Lower lobe of right lung (tissue), 2 donors: ENCODE results near the gene DAZAP1. TPM values are rescaled to one million over a fixed set of nuclear protein-coding genes. Genes with fewer than 3 reads are reported as not detected.

ENCODE experiments used
- ATAC-seq, 2 donors: fragments of 200-7000 bp; cut with Tn5 transposase; one replicate each; pipeline ENCODE4 v1.9.1; 2020 to 2022; ENCODE audit warnings: mild to moderate bottlenecking in 2 of 2, moderate library complexity in 2 of 2
- DNase-seq: peaks from one replicate; pipeline ENCODE4 v3.0.0-alpha.2; 2020
- H3K27ac ChIP-seq: fragments of 200-600 bp; one replicate; pipeline ENCODE4 v1.8.0; 2022
- H3K27me3 ChIP-seq: fragments of 200-600 bp; one replicate; pipeline ENCODE4 v1.8.0; 2022; ENCODE audit warnings: low read depth
- H3K36me3 ChIP-seq: fragments of 200-600 bp; one replicate; pipeline ENCODE4 v1.8.0; 2022; ENCODE audit warnings: mild to moderate bottlenecking
- H3K4me1 ChIP-seq: fragments of 200-600 bp; one replicate; pipeline ENCODE4 v1.8.0; 2022
- H3K4me3 ChIP-seq: fragments of 200-600 bp; one replicate; pipeline ENCODE4 v1.8.0; 2022; ENCODE audit warnings: mild to moderate bottlenecking
- H3K9me3 ChIP-seq: fragments of 200-600 bp; one replicate; pipeline ENCODE4 v1.8.0; 2022
- CTCF ChIP-seq: fragments of 200-600 bp; IDR thresholded peaks from one replicate; pipeline ENCODE4 v1.8.0; 2022; ENCODE audit warnings: antibody characterized with exemption, mild to moderate bottlenecking
- intact Hi-C: fragments of 100-400 bp; cut with DNase I; formaldehyde crosslinking; loops from one replicate; pipeline ENCODE4 v1.11.0; 2022
- total RNA-seq: library from RNA; stranded (reverse); fragmentation: NEBNext Ultra II Directional; extraction: Animal tissue kit (Norgen Biotek cat#: 25700); gene quantifications from one replicate; pipeline ENCODE4 v1.2.1, GENCODE V29; 2021
- donor health status: DM: no; HTN: yes; CAD: no; lungs with severe emphysema.

DAZAP1 gene
- total RNA-seq, 1 donor from 2014 or later, result 89.4 TPM

GRCh38 chr19:1397838-1398237 is 9.5 kb upstream of the DAZAP1 start:
- no peak for ATAC-seq
- H3K9me3 ChIP-seq, result no peaks in the 10 kb centered on the region

GRCh38 chr19:1399079-1399478 is 8.3 kb upstream of the DAZAP1 start:
- Histone ChIP-seq H3K4me3 (no peak overlapping the region), H3K9me3 (no peaks in the 10 kb centered on the region), H3K36me3 (peaks cover 2% of the 10 kb centered on the region), H3K27ac (no peak overlapping the region), H3K27me3 (peaks cover 29% of the 10 kb centered on the region), H3K4me1 (peaks cover 26% of the 10 kb centered on the region)
- ATAC-seq (no peak), DNase-seq (no peak)
- TF ChIP-seq CTCF, result no peak
- intact Hi-C loops, result no loop called here

More at GRCh38 chr19:1397838-1398237, 9.5 kb upstream of the DAZAP1 start:
- Histone ChIP-seq H3K27ac (no peak overlapping the region), H3K4me3 (no peak overlapping the region), H3K36me3 (peaks cover 15% of the 10 kb centered on the region), H3K27me3 (peaks cover 25% of the 10 kb centered on the region), H3K4me1 (peaks cover 24% of the 10 kb centered on the region)
- intact Hi-C loops, result no loop called here
- no peak for DNase-seq
- no peak for TF ChIP-seq CTCF

GRCh38 chr19:1399745-1400144 is 7.6 kb upstream of the DAZAP1 start:
- no peak for TF ChIP-seq CTCF
- no peak overlapping the region for H3K27ac ChIP-seq
- H3K9me3 ChIP-seq, result no peaks in the 10 kb centered on the region
- intact Hi-C loops, result no loop called here
- no peak overlapping the region for H3K4me3 ChIP-seq
- peaks cover 29% of the 10 kb centered on the region for H3K27me3 ChIP-seq
- DNase-seq, result no peak
- H3K4me1 ChIP-seq, result peaks cover 26% of the 10 kb centered on the region
- ATAC-seq, result no peak
- no peaks in the 10 kb centered on the region for H3K36me3 ChIP-seq

- TF ChIP-seq CTCF, result no peak
- H3K9me3 ChIP-seq, result no peaks in the 10 kb centered on the region
- peaks cover 26% of the 10 kb centered on the region for H3K4me1 ChIP-seq
- DNase-seq (no peak), ATAC-seq (peak; percentile 32 to 34)
- no peaks in the 10 kb centered on the region for H3K36me3 ChIP-seq
- H3K4me3 ChIP-seq, result peak overlapping the region; percentile 71
- H3K27ac ChIP-seq, result no peak overlapping the region
- peaks cover 29% of the 10 kb centered on the region for H3K27me3 ChIP-seq
- intact Hi-C loops, result no loop called here
These were observed 6.9 kb upstream of the DAZAP1 start for GRCh38 chr19:1400281-1401137.

- Histone ChIP-seq H3K36me3 (no peaks in the 10 kb centered on the region), H3K4me1 (peaks cover 28% of the 10 kb centered on the region), H3K4me3 (peak within 1 kb of the TSS; percentile 71), H3K27me3 (peaks cover 29% of the 10 kb centered on the region), H3K9me3 (no peaks in the 10 kb centered on the region), H3K27ac (no peak within 1 kb of the TSS)
- peak; percentile 46 for TF ChIP-seq CTCF
- intact Hi-C loops, result no loop called here
- no peak for DNase-seq
- ATAC-seq, result peak; percentile 68 to 71
These were observed 6.1 kb upstream of the DAZAP1 start, which contains the start of gene GAMT for GRCh38 chr19:1401138-1401888. TSS of gene GAMT (minus strand) at chr19:1401542. CDS start at chr19:1401476, 66 bp downstream.
